ENCODE measurements around the gene C9orf40. TPM values are rescaled to one million over a fixed set of nuclear protein-coding genes. Genes with fewer than 3 reads are reported as not detected.

The C9orf40 gene
- polyA plus RNA-seq, 4 donors, result 9.5 to 20.8 (median 11.4) TPM

DNA sequence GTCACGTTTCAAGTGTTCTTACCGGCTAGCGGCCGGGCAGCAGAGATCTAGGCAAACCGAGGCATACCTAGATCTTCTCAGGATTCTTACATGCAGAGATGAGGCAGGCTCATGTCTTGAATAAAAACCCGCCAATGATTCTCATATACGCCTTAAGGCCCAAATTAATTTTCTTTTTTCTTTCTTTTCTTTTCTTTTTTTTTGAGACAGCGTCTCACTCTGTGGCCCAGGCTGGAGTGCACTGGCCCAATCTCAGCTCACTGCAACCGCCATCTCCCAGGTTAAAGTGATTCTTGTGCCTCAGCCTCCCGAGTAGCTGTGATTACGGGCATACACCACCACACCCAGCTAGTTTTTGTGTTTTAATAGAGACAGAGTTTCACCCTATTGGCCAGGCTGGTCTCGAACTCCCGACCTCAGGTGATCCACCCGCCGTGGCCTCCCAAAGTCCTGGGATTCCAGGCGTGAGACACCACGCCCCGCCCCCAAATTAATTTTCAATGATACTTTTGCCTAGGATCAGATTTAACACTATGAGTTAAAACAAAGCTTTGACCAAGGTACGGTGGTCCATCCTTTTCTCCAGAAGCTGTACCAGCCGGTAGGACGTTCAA lies 1.5 kb downstream of the C9orf40 start:
- Histone ChIP-seq H3K9me3 (ENCODE audit: control insufficient read depth in 2 of 2, insufficient read depth in 1 of 2, low read depth in 1 of 2, low read length in 1 of 2) (no peaks in the 10 kb centered on the region), H3K27ac (ENCODE audit: low read depth in 1 of 3, low read length in 2 of 3) (peak overlapping the region; percentile 98 to 100 (median 98)), H3K36me3 (ENCODE audit: control insufficient read depth in 3 of 3, insufficient read depth in 2 of 3, low read depth in 1 of 3, low read length in 3 of 3) (no peaks in the 10 kb centered on the region), H3K4me1 (ENCODE audit: control insufficient read depth in 3 of 3, insufficient read depth in 2 of 3, low read depth in 1 of 3, low read length in 2 of 3) (peaks cover 0 to 13% (median 2%) of the 10 kb centered on the region in 3 donors), H3K27me3 (ENCODE audit: control insufficient read depth in 3 of 3, insufficient read depth in 3 of 3, low read length in 3 of 3) (no peaks in the 10 kb centered on the region), H3K4me3 (ENCODE audit: low read depth in 1 of 3, low read length in 3 of 3) (peak overlapping the region; percentile 76 to 83 (median 81))
- FAIRE-seq, result no peak
- WGBS, 3 donors, result 46 to 57% (median 52%) methylated on average over 21 of the region's 21 CpGs
- no peak for DNase-seq

DNA sequence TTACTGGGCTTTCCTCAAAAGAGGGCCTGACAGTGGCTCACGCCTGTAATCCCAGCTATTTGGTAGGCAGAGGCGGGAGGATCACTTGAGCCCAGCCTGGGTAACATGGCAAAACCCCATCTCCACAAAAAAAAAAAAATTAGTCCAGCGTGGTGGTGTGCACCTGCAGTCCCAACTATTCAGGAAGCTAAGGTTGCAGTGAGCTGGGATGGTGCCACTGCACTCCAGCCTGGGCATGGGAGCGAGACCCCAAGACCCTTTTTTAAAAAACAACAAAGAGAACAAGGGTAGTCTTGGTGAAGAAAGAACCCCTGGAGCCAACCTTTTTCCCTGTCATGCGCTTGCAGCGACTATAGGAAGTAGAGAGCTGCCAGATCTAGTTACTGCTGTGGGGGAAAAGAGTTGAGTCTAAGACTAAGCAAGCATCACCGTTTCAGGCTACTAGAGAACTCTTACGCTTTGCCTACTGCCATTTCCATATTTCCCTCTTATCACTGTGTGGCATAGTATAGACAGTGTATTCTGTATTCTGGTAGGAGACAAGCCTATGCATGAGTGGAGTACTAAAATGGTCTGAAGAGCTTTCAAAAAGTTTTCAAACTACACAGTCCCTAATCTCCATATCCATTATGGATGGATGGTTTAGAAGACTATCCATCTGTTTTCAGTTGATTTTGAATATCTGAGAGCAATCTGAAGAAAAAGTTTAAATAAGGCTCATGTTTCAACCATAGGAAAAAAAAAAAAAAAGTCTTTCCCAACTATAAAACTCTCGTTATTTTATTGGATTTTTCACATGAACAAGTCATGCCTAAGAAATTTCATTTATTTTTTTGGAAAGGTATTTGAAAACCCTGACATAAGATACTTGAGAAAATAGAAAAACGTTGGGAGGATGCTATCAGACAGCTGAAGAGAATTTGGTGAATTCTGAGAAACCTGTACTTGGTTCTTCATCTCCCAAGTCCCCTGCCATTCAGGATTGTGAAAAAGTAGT lies 2.6 kb downstream of the C9orf40 start:
- FAIRE-seq, result no peak
- Histone ChIP-seq H3K9me3 (ENCODE audit: control insufficient read depth in 2 of 2, insufficient read depth in 1 of 2, low read depth in 1 of 2, low read length in 1 of 2) (no peaks in the 10 kb centered on the region), H3K27ac (ENCODE audit: low read depth in 1 of 3, low read length in 2 of 3) (no peak overlapping the region), H3K27me3 (ENCODE audit: control insufficient read depth in 3 of 3, insufficient read depth in 3 of 3, low read length in 3 of 3) (no peaks in the 10 kb centered on the region), H3K4me3 (ENCODE audit: low read depth in 1 of 3, low read length in 3 of 3) (no peak overlapping the region), H3K4me1 (ENCODE audit: control insufficient read depth in 3 of 3, insufficient read depth in 2 of 3, low read depth in 1 of 3, low read length in 2 of 3) (peaks cover 0 to 13% (median 2%) of the 10 kb centered on the region in 3 donors), H3K36me3 (ENCODE audit: control insufficient read depth in 3 of 3, insufficient read depth in 2 of 3, low read depth in 1 of 3, low read length in 3 of 3) (no peaks in the 10 kb centered on the region)
- no peak for DNase-seq
- 77 to 84% (median 83%) methylated on average over 10 of the region's 10 CpGs for WGBS, 3 donors

DNA sequence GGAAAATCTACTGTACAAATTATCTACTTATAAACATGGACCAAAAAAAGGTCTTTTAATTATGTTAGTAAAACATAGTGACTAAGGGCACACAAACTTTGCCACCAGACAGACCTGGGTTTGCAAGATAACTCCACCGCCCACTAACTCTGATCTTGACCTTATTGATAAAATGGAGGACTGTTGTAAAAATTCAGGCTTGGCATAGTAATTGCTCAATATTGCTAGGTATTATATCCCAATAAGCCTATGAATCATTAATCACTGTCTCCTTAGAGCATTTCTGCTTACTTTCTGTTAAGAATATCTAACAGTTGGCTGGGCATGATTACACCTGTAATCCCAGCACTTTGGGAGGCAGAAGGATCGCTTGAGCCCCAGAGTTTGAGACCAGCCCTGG lies 3.8 kb downstream of the C9orf40 start:
- Histone ChIP-seq H3K9me3 (ENCODE audit: control insufficient read depth in 2 of 2, insufficient read depth in 1 of 2, low read depth in 1 of 2, low read length in 1 of 2) (no peaks in the 10 kb centered on the region), H3K36me3 (ENCODE audit: control insufficient read depth in 3 of 3, insufficient read depth in 2 of 3, low read depth in 1 of 3, low read length in 3 of 3) (no peaks in the 10 kb centered on the region), H3K27me3 (ENCODE audit: control insufficient read depth in 3 of 3, insufficient read depth in 3 of 3, low read length in 3 of 3) (no peaks in the 10 kb centered on the region), H3K27ac (ENCODE audit: low read depth in 1 of 3, low read length in 2 of 3) (peak overlapping the region in 2 of 3 donors; percentile 2 to 21), H3K4me1 (ENCODE audit: control insufficient read depth in 3 of 3, insufficient read depth in 2 of 3, low read depth in 1 of 3, low read length in 2 of 3) (peaks cover 0 to 13% (median 2%) of the 10 kb centered on the region in 3 donors), H3K4me3 (ENCODE audit: low read depth in 1 of 3, low read length in 3 of 3) (no peak overlapping the region)
- WGBS, 3 donors, result 18 to 67% (median 47%) methylated on average over 2 of the region's 2 CpGs
- DNase-seq (peak; percentile 44 to 76), FAIRE-seq (no peak)

DNA sequence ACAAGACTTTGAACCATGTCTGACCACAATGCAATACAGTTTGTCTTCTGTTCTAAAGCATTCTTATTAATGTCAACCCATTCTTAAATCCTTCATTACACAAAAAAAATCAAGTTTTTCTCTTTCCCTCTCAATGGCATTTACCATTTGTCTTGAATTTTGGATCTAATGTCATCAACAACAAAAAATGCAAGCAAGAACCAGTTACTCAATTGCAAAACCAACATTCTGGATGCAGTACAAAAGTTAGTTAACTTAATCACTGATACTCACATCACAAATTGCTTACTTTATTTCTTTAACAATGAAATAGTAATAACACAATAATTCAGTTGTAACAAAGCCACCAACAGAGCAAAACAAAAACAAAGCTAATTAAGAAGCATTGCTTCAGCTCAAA lies 6.0 kb downstream of the C9orf40 start:
- DNase-seq (no peak), FAIRE-seq (no peak)
- Histone ChIP-seq H3K27me3 (ENCODE audit: control insufficient read depth in 3 of 3, insufficient read depth in 3 of 3, low read length in 3 of 3) (no peaks in the 10 kb centered on the region), H3K27ac (ENCODE audit: low read depth in 1 of 3, low read length in 2 of 3) (no peak overlapping the region), H3K9me3 (ENCODE audit: control insufficient read depth in 2 of 2, insufficient read depth in 1 of 2, low read depth in 1 of 2, low read length in 1 of 2) (no peaks in the 10 kb centered on the region), H3K36me3 (ENCODE audit: control insufficient read depth in 3 of 3, insufficient read depth in 2 of 3, low read depth in 1 of 3, low read length in 3 of 3) (no peaks in the 10 kb centered on the region), H3K4me1 (ENCODE audit: control insufficient read depth in 3 of 3, insufficient read depth in 2 of 3, low read depth in 1 of 3, low read length in 2 of 3) (peaks cover 2 to 8% (median 2%) of the 10 kb centered on the region in 3 donors), H3K4me3 (ENCODE audit: low read depth in 1 of 3, low read length in 3 of 3) (no peak overlapping the region)

DNA sequence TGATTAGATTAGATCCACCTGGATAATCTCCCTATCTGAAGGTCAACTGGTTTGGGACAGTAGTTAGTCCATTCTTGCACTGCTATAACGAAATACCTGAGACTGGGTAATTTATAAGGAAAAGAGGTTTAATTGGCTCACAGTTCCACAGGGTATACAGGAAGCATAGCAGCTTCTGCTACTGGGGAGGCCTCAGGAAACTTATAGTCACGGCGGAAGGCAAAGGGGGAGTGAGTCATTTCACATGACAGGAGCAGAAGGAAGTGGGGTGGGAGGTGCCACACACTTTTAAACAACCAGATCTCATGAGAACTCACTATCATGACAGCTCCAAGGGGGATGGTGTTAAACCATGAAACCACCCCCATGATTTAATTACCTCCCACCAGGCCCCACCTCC lies 9.9 kb downstream of the C9orf40 start:
- Histone ChIP-seq H3K9me3 (ENCODE audit: control insufficient read depth in 2 of 2, insufficient read depth in 1 of 2, low read depth in 1 of 2, low read length in 1 of 2) (no peaks in the 10 kb centered on the region), H3K4me3 (ENCODE audit: low read depth in 1 of 3, low read length in 3 of 3) (no peak overlapping the region), H3K4me1 (ENCODE audit: control insufficient read depth in 3 of 3, insufficient read depth in 2 of 3, low read depth in 1 of 3, low read length in 2 of 3) (peaks cover 0 to 2% (median 0%) of the 10 kb centered on the region in 3 donors), H3K27me3 (ENCODE audit: control insufficient read depth in 3 of 3, insufficient read depth in 3 of 3, low read length in 3 of 3) (peaks cover 0 to 2% (median 0%) of the 10 kb centered on the region in 3 donors), H3K27ac (ENCODE audit: low read depth in 1 of 3, low read length in 2 of 3) (no peak overlapping the region), H3K36me3 (ENCODE audit: control insufficient read depth in 3 of 3, insufficient read depth in 2 of 3, low read depth in 1 of 3, low read length in 3 of 3) (no peaks in the 10 kb centered on the region)
- FAIRE-seq, result no peak
- WGBS, 3 donors, result 49 to 59% (median 51%) methylated on average over 3 of the region's 3 CpGs
- DNase-seq, result no peak

DNA sequence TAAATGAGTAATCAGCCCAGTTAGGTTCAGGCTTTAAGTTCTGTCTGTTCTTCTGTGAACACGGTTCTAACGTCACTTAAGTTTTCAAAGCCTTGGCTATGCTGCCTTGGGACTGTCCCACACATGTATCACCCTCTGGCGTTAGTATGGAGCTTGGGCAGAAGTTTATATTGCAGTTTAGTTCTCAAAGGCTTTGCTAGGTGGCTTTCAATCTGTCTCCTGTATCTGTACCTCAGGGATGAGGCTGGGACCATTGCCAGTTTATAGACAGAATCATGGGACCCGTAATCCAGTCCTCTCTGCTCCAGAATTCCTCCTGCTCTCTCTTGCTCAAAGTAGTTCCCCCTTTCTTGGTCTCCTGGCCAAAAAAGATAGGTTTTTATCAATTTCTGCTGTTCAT lies 12.1 kb downstream of the C9orf40 start:
- H3K9me3 ChIP-seq (ENCODE audit: control insufficient read depth in 2 of 2, insufficient read depth in 1 of 2, low read depth in 1 of 2, low read length in 1 of 2), result no peaks in the 10 kb centered on the region
- 21 to 65% (median 33%) methylated on average over 4 of the region's 4 CpGs for WGBS, 3 donors
- H3K4me1 ChIP-seq (ENCODE audit: control insufficient read depth in 3 of 3, insufficient read depth in 2 of 3, low read depth in 1 of 3, low read length in 2 of 3), result peaks cover 0 to 2% (median 0%) of the 10 kb centered on the region in 3 donors
- H3K27me3 ChIP-seq (ENCODE audit: control insufficient read depth in 3 of 3, insufficient read depth in 3 of 3, low read length in 3 of 3), result peaks cover 0 to 2% (median 0%) of the 10 kb centered on the region in 3 donors
- peak in 1 of 2 donors; percentile 75 for DNase-seq
- no peak overlapping the region for H3K27ac ChIP-seq (ENCODE audit: low read depth in 1 of 3, low read length in 2 of 3)
- no peaks in the 10 kb centered on the region for H3K36me3 ChIP-seq (ENCODE audit: control insufficient read depth in 3 of 3, insufficient read depth in 2 of 3, low read depth in 1 of 3, low read length in 3 of 3)
- FAIRE-seq, result no peak
- H3K4me3 ChIP-seq (ENCODE audit: low read depth in 1 of 3, low read length in 3 of 3), result no peak overlapping the region

DNA sequence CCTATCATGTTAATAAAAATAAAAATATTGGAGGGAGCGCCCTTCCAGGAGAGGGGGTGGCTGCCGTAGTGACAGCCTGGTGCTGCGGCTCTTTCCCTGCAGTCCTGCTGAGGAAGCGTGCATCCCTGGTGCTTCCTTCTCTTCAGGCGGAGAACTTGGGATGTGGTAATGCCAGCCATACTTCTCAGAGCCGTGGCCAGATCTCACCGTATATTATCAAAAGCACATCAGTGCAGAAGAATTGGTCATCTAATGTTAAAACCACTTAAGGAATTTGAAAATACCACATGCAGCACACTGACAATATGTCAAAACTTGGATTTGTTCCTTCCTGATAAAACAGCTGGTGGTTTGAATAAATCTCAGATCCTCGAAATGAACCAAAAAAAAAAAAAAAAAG lies 17.7 kb downstream of the C9orf40 start:
- FAIRE-seq, result no peak
- Histone ChIP-seq H3K27me3 (ENCODE audit: control insufficient read depth in 3 of 3, insufficient read depth in 3 of 3, low read length in 3 of 3) (no peaks in the 10 kb centered on the region), H3K4me3 (ENCODE audit: low read depth in 1 of 3, low read length in 3 of 3) (no peak overlapping the region), H3K4me1 (ENCODE audit: control insufficient read depth in 3 of 3, insufficient read depth in 2 of 3, low read depth in 1 of 3, low read length in 2 of 3) (no peaks in the 10 kb centered on the region), H3K9me3 (ENCODE audit: control insufficient read depth in 2 of 2, insufficient read depth in 1 of 2, low read depth in 1 of 2, low read length in 1 of 2) (no peaks in the 10 kb centered on the region), H3K36me3 (ENCODE audit: control insufficient read depth in 3 of 3, insufficient read depth in 2 of 3, low read depth in 1 of 3, low read length in 3 of 3) (no peaks in the 10 kb centered on the region), H3K27ac (ENCODE audit: low read depth in 1 of 3, low read length in 2 of 3) (no peak overlapping the region)
- 78 to 96% (median 89%) methylated on average over 8 of the region's 8 CpGs for WGBS, 3 donors
- DNase-seq, result no peak

DNA sequence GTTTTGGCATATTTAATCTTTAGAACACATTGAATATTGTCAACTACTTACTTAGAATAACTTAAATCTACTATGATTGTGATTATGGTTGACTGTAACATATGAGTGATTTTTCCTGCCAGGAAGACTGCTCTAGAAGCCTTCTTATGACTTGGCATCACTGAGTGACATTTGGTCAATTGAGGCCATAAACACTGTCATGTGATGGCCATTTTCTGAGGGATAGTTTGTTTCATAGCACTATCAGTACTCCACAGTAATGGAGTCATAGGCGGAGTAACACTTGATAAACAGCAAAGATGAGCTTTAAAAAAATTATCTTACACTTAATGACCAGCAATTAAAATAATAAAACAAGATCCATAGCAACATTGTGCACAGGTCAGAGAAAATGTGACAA lies 31.0 kb downstream of the C9orf40 start:
- Histone ChIP-seq H3K27ac (ENCODE audit: low read depth in 1 of 3, low read length in 2 of 3) (peak overlapping the region in 1 of 3 donors; percentile 78), H3K4me3 (ENCODE audit: low read depth in 1 of 3, low read length in 3 of 3) (no peak overlapping the region), H3K4me1 (ENCODE audit: control insufficient read depth in 3 of 3, insufficient read depth in 2 of 3, low read depth in 1 of 3, low read length in 2 of 3) (peaks cover 0 to 8% (median 8%) of the 10 kb centered on the region in 3 donors), H3K27me3 (ENCODE audit: control insufficient read depth in 3 of 3, insufficient read depth in 3 of 3, low read length in 3 of 3) (no peaks in the 10 kb centered on the region), H3K9me3 (ENCODE audit: control insufficient read depth in 2 of 2, insufficient read depth in 1 of 2, low read depth in 1 of 2, low read length in 1 of 2) (no peaks in the 10 kb centered on the region), H3K36me3 (ENCODE audit: control insufficient read depth in 3 of 3, insufficient read depth in 2 of 3, low read depth in 1 of 3, low read length in 3 of 3) (no peaks in the 10 kb centered on the region)
- FAIRE-seq (no peak), DNase-seq (peak; percentile 79)
- WGBS, 3 donors, result 16 to 51% (median 17%) methylated on average over 1 of the region's 1 CpG

Data from small intestine (tissue), 7 donors.